HG03521 (cell line): Measurements from ENCODE around the gene FZD8.

ENCODE experiments used
- ATAC-seq: cut with Tn5 transposase; IDR thresholded peaks from one replicate; pipeline ENCODE4 v1.9.1; 2021; ENCODE audit warnings: mild to moderate bottlenecking, moderate library complexity; ENCODE audit not compliant: unreplicated experiment

The FZD8 gene

DNA sequence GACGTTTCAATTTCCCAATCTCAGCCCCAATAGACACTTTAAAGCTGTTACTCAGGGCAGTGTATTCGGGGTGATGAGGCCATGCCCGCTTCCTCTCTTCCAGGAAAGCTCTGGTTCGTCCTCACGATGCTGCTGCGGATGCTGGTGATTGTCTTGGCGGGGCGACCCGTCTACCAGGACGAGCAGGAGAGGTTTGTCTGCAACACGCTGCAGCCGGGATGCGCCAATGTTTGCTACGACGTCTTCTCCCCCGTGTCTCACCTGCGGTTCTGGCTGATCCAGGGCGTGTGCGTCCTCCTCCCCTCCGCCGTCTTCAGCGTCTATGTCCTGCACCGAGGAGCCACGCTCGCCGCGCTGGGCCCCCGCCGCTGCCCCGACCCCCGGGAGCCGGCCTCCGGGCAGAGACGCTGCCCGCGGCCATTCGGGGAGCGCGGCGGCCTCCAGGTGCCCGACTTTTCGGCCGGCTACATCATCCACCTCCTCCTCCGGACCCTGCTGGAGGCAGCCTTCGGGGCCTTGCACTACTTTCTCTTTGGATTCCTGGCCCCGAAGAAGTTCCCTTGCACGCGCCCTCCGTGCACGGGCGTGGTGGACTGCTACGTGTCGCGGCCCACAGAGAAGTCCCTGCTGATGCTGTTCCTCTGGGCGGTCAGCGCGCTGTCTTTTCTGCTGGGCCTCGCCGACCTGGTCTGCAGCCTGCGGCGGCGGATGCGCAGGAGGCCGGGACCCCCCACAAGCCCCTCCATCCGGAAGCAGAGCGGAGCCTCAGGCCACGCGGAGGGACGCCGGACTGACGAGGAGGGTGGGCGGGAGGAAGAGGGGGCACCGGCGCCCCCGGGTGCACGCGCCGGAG lies 34.4 kb downstream of the FZD8 start:
- ATAC-seq, result no peak

GRCh38 chr10:35606430-35606829 lies 35.7 kb downstream of the FZD8 start:
- ATAC-seq, result no peak

- no peak for ATAC-seq
These were observed 36.9 kb downstream of the FZD8 start, which contains the start of gene GJD4 for GRCh38 chr10:35605191-35605590. TSS of gene GJD4 (plus strand) at chr10:35605341. CDS start at chr10:35605568, 227 bp downstream.

DNA sequence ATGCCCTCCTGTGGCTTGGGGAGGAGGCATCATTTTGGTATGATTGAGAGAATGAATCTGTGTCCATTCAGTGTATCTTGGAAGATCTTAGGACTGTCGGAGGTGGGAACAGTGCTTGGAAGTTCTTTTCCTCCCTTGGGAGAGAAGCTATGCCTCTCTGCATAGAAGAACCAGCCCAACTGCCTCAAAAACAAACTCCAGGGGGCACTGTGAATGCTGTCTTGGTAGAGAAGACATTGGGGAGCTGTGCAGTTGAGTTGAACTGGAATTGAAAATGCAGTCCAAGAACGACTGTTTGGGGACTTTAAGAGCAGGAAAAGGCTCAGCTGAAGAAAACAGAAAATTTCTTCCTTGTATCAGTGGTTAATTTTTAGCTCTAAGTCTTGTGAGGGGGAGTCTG lies 41.9 kb downstream of the FZD8 start:
- no peak for ATAC-seq

GRCh38 chr10:35598379-35598778 lies 43.7 kb downstream of the FZD8 start:
- no peak for ATAC-seq

DNA sequence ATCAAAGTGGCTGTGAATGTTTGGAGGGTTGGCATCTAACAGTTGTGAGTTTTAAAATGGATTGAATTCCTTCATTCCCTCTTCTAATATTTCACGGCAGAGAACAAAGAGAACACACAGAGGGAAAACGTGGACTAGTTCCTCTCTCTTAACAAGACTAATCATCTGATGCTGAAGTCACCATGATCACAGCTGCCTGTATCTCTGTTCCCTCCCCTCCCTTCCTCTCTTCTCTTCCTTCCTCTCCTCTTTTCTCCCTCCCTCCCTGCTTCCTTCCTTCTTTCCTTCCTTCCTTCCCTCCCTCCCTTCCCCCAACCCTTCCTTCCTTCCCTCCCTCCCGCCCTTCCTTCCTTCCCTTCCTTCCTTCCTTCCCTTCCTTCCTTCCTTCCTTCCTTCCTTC lies 47.0 kb downstream of the FZD8 start:
- no peak for ATAC-seq

DNA sequence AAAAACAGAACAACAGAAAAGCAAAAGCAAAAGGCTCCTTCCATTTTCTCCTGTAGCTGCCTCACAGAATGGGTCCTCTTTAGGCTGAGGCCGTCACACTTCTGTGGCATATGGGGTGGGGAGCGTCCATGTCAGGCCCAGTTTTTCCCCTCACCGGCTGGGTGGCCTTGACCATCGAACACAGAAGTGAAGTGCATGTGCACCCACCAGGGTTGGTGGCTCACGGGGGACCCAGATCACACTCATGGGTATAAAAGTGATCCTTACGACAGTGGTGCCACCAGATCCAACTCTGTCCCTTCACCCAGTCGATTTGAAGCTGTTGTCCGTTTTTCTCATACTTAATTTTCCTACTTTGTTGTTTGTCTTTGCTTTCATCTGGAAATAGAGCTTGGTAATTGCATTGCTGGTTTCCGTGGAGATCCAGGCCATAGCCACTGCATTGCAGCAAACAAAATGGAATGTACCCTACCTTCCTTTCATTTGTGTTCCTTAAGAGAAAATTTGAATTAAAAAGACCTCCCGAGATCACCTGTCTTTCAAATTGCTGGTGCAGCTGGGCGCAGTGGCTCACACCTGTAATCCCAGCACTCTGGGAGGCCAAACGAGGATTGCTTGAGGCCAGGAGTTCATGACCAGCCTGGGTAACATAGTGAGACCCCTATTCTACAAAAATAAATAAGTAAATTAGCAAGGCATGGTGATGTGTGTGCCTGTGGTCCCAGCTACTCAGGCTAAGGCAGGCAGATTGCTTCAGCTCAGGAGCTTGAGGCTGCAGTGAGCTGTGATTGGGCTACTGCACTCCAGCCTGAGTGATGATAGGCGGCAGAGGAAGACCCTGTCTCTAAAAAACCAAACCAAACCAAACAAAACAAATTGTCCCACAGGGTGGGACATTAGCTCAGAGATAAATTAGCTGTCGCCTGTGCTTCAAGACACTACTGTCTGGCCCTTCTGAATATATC lies 47.7 kb downstream of the FZD8 start:
- no peak for ATAC-seq

GRCh38 chr10:35592441-35592840 lies 49.7 kb downstream of the FZD8 start:
- no peak for ATAC-seq

DNA sequence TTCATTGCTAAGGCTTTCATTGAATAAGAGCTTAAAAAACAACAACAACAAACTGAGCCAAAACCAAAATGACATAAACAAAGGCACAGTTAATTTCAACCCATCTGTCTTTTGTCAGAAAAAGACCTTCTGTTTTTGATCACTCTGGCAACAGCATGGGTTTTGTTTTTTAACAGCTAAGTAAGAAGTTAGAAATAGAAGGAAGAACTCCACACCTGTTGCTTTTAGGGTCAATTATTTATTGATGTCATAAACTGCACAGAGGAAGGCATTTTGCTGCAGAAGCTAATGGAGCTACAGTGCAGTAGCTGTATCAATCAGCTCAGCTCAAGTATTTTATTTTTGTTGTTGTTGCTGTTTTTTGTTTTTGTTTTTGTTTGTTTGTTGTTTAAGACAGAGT lies 53.3 kb downstream of the FZD8 start:
- ATAC-seq, result no peak
